ENCODE measurements around the gene PLOD1. TPM values are rescaled to one million over a fixed set of nuclear protein-coding genes. Genes with fewer than 3 reads are reported as not detected.

The PLOD1 gene
- total RNA-seq: 10 to 100 TPM; 23.9 to 66.5 (median 54.8) TPM

DNA sequence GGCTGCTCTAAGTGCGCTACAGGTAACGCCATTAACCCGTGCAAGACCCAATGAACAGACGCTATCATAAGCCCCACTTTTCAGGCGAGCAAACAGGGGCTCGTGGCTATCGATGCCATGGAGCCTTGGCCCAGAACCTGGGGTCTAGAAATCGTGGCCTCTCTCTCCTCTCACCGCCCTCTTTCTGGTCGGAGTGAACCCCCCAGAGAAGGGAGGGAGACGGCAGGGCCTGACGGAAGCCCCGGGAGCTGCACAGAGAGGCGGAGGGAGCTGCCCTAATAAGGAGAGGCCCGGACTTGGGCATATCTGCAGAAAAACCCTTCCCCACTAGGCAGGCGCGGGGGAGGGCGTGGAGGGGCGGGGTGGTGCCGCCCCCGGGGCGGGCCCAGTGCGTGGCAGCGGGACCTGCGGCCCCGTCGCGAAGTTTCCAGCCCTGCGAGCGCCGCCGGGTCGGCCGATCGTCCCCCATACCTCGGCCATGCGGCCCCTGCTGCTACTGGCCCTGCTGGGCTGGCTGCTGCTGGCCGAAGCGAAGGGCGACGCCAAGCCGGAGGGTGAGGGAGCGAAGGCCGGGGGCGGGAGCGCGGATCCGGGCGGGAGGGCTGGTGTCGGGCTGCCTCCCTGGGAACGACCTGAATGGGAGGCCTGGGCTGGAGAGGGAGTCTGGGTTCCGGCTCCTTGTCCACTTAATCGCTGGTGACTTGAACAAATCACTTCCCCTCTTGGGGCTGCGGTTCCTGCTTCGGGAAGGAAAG is at the start of gene PLOD1:
Gene PLOD1 (plus strand): TSS at position 416 of the 755 bp plus-strand sequence. CDS start 63 bp downstream, at position 479.
- H3K4me3 ChIP-seq: peak within 1 kb of the TSS; percentile 59 to 83 (median 73)
- TF ChIP-seq, protein P1, sequence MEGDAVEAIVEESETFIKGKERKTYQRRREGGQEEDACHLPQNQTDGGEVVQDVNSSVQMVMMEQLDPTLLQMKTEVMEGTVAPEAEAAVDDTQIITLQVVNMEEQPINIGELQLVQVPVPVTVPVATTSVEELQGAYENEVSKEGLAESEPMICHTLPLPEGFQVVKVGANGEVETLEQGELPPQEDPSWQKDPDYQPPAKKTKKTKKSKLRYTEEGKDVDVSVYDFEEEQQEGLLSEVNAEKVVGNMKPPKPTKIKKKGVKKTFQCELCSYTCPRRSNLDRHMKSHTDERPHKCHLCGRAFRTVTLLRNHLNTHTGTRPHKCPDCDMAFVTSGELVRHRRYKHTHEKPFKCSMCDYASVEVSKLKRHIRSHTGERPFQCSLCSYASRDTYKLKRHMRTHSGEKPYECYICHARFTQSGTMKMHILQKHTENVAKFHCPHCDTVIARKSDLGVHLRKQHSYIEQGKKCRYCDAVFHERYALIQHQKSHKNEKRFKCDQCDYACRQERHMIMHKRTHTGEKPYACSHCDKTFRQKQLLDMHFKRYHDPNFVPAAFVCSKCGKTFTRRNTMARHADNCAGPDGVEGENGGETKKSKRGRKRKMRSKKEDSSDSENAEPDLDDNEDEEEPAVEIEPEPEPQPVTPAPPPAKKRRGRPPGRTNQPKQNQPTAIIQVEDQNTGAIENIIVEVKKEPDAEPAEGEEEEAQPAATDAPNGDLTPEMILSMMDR (IDR thresholded peaks at IDR 0.05 in 4 of 5, conservative IDR thresholded peaks at IDR 0.05 in 1 of 5): no peak
- TF ChIP-seq POLR2A (IDR thresholded peaks at IDR 0.05): peak; percentile 61 to 79
- peaks cover 48 to 53% of the 10 kb centered on the region in 2 donors for H3K4me1 ChIP-seq
- in situ Hi-C loops (cut with MboI; ENCODE audit: low sequenced_read_pairs in 4 of 4) (no loop called here), intact Hi-C loops (cut with DNase I; ENCODE audit: low total_unique reads) (no loop called here)
- no peaks in the 10 kb centered on the region for H3K9me3 ChIP-seq
- H3K27ac ChIP-seq: peak within 1 kb of the TSS; percentile 79 to 90 (median 86)
- H3K36me3 ChIP-seq: no peaks in the 10 kb centered on the region
- H3K27me3 ChIP-seq: no peaks in the 10 kb centered on the region
- peak; percentile 68 to 74 for ATAC-seq
- DNase-seq: peak; percentile 63 to 75

DNA sequence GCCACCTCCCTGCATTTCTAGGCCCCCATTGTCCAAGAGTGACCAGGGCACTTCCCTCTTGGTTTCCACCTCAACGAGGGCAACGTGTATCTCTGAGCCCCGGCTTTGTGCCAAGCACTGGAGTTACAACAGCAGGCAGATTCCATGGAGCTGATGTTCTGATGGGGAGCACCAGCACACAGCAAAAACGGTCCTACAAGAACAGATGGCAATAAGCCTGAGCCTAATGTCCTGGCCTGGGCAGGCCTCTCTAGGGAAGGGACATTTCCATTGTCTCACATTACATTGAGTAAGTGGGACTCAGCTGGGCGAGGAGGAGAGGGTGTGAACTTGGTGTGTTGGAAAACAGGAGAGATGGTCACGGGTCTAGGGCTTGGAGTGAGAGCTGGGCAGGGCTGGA is 48.6 kb upstream of the PLOD1 start:
- Histone ChIP-seq H3K36me3 (no peaks in the 10 kb centered on the region), H3K9me3 (no peaks in the 10 kb centered on the region), H3K4me1 (peaks cover 34 to 53% of the 10 kb centered on the region in 2 donors), H3K27ac (peak overlapping the region; percentile 74 to 92 (median 80)), H3K27me3 (no peaks in the 10 kb centered on the region), H3K4me3 (no peak overlapping the region)
- DNase-seq (peak; percentile 86 to 90), ATAC-seq (peak; percentile 83 to 85)
- no peak for TF ChIP-seq POLR2A (IDR thresholded peaks at IDR 0.05)
- TF ChIP-seq, protein P1 (IDR thresholded peaks at IDR 0.05 in 4 of 5, conservative IDR thresholded peaks at IDR 0.05 in 1 of 5): no peak
- in situ Hi-C loops (cut with MboI; ENCODE audit: low sequenced_read_pairs in 4 of 4): no loop called here
- intact Hi-C loops (cut with DNase I; ENCODE audit: low total_unique reads): loop anchor here (1.0 to 5.0 kb wide), 2 partner anchors 12 to 149 kb away; partner anchors contain the start of gene AGTRAP

DNA sequence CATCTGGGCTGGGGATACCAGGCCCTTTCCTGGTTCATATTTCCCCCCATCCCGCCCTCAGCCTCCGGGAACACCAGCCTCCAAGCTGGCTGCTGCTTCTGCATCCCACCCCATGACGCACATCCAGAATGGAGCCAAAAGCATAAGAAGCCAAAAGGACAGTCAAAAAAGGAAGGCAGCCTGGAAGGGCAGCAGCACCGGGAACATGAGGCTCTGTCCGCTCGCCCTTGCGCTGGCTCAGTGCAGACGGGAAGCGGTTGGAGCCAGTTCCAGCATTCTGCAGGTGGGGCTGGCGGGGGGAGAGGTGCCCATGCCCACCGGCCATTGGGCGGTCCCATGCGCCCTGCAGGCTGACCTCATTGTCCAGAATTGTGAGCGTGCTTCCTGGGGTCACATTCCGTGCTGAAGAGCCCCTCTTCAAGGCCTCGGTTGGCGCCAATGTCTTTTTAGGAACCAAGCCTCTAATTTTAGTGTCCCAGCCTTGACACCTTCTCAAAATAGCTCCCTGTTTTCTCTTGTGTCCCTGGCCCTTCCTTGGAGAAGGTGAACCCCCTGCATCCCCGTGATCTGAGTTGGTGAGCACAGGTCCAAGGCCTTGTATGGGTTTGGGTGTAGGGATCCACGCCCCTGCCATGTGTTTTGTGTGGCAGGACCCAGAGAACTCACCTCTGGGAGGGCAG is 47.4 kb upstream of the PLOD1 start:
- intact Hi-C loops (cut with DNase I; ENCODE audit: low total_unique reads) (loop anchor here (1.0 to 5.0 kb wide), 2 partner anchors 13 to 150 kb away; partner anchors contain the start of gene AGTRAP), in situ Hi-C loops (cut with MboI; ENCODE audit: low sequenced_read_pairs in 4 of 4) (no loop called here)
- TF ChIP-seq, protein P1 (IDR thresholded peaks at IDR 0.05 in 4 of 5, conservative IDR thresholded peaks at IDR 0.05 in 1 of 5): no peak
- TF ChIP-seq POLR2A (IDR thresholded peaks at IDR 0.05): no peak
- no peaks in the 10 kb centered on the region for H3K9me3 ChIP-seq
- H3K4me3 ChIP-seq: no peak overlapping the region
- no peaks in the 10 kb centered on the region for H3K36me3 ChIP-seq
- peak overlapping the region; percentile 74 to 92 (median 80) for H3K27ac ChIP-seq
- ATAC-seq (peak; percentile 19 to 31), DNase-seq (peak in 1 of 2 donors; percentile 52)
- peaks cover 23 to 41% of the 10 kb centered on the region in 2 donors for H3K4me1 ChIP-seq
- H3K27me3 ChIP-seq: no peaks in the 10 kb centered on the region

DNA sequence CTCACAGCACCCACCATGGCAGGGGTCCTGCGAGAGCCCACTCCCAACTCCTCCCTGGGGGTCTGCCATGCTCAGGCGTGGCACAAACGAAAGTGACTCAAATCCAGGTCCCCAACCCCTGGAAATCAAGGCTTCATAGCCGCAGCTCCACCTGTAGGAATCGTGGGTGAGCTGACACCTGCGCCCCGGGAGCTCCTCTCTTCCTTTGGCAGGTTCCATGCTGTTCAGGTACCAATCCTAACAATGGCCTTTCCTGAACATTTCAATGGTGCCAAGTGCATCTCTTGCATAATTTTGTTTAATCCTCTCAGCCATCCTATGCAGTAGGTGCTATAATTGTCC is 46.9 kb upstream of the PLOD1 start:
- in situ Hi-C loops (cut with MboI; ENCODE audit: low sequenced_read_pairs in 4 of 4) (no loop called here), intact Hi-C loops (cut with DNase I; ENCODE audit: low total_unique reads) (loop anchor here (5.0 kb wide), 1 partner anchor 150 kb away; the partner anchor contains the start of gene AGTRAP)
- Histone ChIP-seq H3K27me3 (no peaks in the 10 kb centered on the region), H3K36me3 (no peaks in the 10 kb centered on the region), H3K27ac (peak overlapping the region; percentile 74 to 92 (median 80)), H3K4me3 (no peak overlapping the region), H3K9me3 (no peaks in the 10 kb centered on the region), H3K4me1 (peaks cover 23 to 35% of the 10 kb centered on the region in 2 donors)
- no peak for DNase-seq
- TF ChIP-seq, protein P1 (IDR thresholded peaks at IDR 0.05 in 4 of 5, conservative IDR thresholded peaks at IDR 0.05 in 1 of 5): no peak
- no peak for TF ChIP-seq POLR2A (IDR thresholded peaks at IDR 0.05)
- no peak for ATAC-seq

Data from gastrocnemius medialis (tissue), 4 donors.